PC-3 (cell line): Measurements from ENCODE around the gene IL6ST. TPM values are rescaled to one million over a fixed set of nuclear protein-coding genes. Genes with fewer than 3 reads are reported as not detected.

Experiments used
- ATAC-seq: fragments of 200-7000 bp; cut with Tn5 transposase; 2 replicates; pipeline ENCODE4 v1.9.1; 2020; ENCODE audit warnings: mild to moderate bottlenecking, moderate library complexity
- BruUV-seq: library from RNA; stranded (reverse); fragments of 400-500 nt; replicated peaks from 2 replicates; lab custom pipeline; 2021; lab: Mats Ljungman, UMichigan
- CTCF ChIA-PET: fragments of 300-600 bp; sonication (Branson Sonifier 250); formaldehyde crosslinking; loops from one replicate; lab custom pipeline; 2022; ENCODE audit warnings: antibody characterized with exemption; lab: Charles Lee
- POLR2A ChIA-PET: fragments of 300-600 bp; sonication (Branson Sonifier 250); formaldehyde crosslinking; loops from one replicate; lab custom pipeline; 2022; ENCODE audit warnings: antibody characterized with exemption; ENCODE audit not compliant: unreplicated experiment; lab: Charles Lee
- DNase-seq: peaks from one replicate; pipeline ENCODE4 v3.0.0-alpha.2; 2015
- H2AFZ ChIP-seq: fragments of 300-600 bp; sonication (generic); 2 replicates; pipeline ENCODE4 v1.6.0; 2016; ENCODE audit warnings: antibody characterized with exemption, low read length
- H3F3A ChIP-seq: fragments of 300-600 bp; sonication (generic); one replicate; pipeline ENCODE4 v1.6.0; 2017; ENCODE audit warnings: antibody characterized with exemption, low read length, control low read depth, mild to moderate bottlenecking; ENCODE audit not compliant: unreplicated experiment
- H3K27ac ChIP-seq: fragments of 300-600 bp; sonication (generic); 2 replicates; pipeline ENCODE4 v1.5.1; 2016; ENCODE audit warnings: mild to moderate bottlenecking, low read length
- H3K27me3 ChIP-seq: fragments of 300-600 bp; sonication (generic); 2 replicates; pipeline ENCODE4 v1.6.1; 2016; ENCODE audit warnings: low read length, mixed read lengths
- H3K36me3 ChIP-seq: fragments of 300-600 bp; sonication (generic); 2 replicates; pipeline ENCODE4 v1.6.1; 2016; ENCODE audit warnings: low read depth, mixed run types, low read length, mixed read lengths
- H3K4me1 ChIP-seq: fragments of 300-600 bp; sonication (generic); 2 replicates; pipeline ENCODE4 v1.5.1; 2016; ENCODE audit warnings: low read length; ENCODE audit not compliant: insufficient read depth
- H3K4me2 ChIP-seq: fragments of 300-600 bp; sonication (generic); 2 replicates; pipeline ENCODE4 v1.6.0; 2016; ENCODE audit warnings: low read length
- H3K4me3 ChIP-seq: fragments of 300-600 bp; sonication (generic); 2 replicates; pipeline ENCODE4 v1.5.1; 2016; ENCODE audit warnings: mild to moderate bottlenecking, low read length, mixed read lengths
- H3K79me2 ChIP-seq: fragments of 300-600 bp; sonication (generic); 2 replicates; pipeline ENCODE4 v1.6.1; 2017; ENCODE audit warnings: low read length, mixed read lengths
- H3K9ac ChIP-seq: fragments of 300-600 bp; sonication (generic); 2 replicates; pipeline ENCODE4 v1.6.0; 2016; ENCODE audit warnings: mild to moderate bottlenecking, low read length
- H3K9me2 ChIP-seq: fragments of 300-600 bp; sonication (generic); replicated peaks from 2 replicates; pipeline ENCODE4 v1.6.1; 2016; ENCODE audit warnings: mixed run types, low read length, mixed read lengths
- H3K9me3 ChIP-seq: fragments of 300-600 bp; sonication (generic); 2 replicates; pipeline ENCODE4 v1.6.1; 2016; ENCODE audit warnings: low read length, mixed read lengths
- H4K20me1 ChIP-seq: fragments of 300-600 bp; sonication (generic); 2 replicates; pipeline ENCODE4 v1.6.1; 2016; ENCODE audit warnings: low read length, mixed read lengths
- CTCF ChIP-seq: fragments of 300-600 bp; sonication (generic); conservative IDR thresholded peaks from 2 replicates; pipeline ENCODE4 v1.5.1; 2017; ENCODE audit warnings: antibody characterized with exemption, low read depth, mild to moderate bottlenecking, low read length
- EZH2 ChIP-seq: fragments of 300-600 bp; sonication (generic); IDR thresholded peaks from one replicate; pipeline ENCODE4 v1.6.1; 2017; ENCODE audit warnings: antibody characterized with exemption, mild to moderate bottlenecking, low read length; ENCODE audit not compliant: unreplicated experiment
- EZH2phosphoT487 ChIP-seq: fragments of 300-600 bp; sonication (generic); IDR thresholded peaks from 2 replicates; pipeline ENCODE4 v1.6.1; 2018; ENCODE audit warnings: mild to moderate bottlenecking, antibody characterized with exemption, low read length, borderline replicate concordance
- intact Hi-C: fragments of 100-400 bp; cut with micrococcal nuclease; formaldehyde crosslinking; loops from 2 replicates; pipeline ENCODE4 v1.9.0; 2023
- total RNA-seq: library from RNA; depleted of rRNA; stranded (reverse); fragments of >200 nt; gene quantifications from 2 replicates; pipeline ENCODE4 v1.2.3, GENCODE V29; 2014

IL6ST gene
- total RNA-seq, 1 experiment from 2014 or later, result 28.0 TPM

GRCh38 chr5:55902696-55903095 lies 92.1 kb downstream of the IL6ST start:
- no TSS peak for BruUV-seq
- ChIA-PET CTCF (no interaction called here), POLR2A (interaction anchor here (0.6 kb wide), 1 partner anchor 598 kb away, joined by 3 read pairs; no protein-coding TSS in a partner anchor)
- no peaks in the 10 kb centered on the region for H3F3A ChIP-seq
- no peak overlapping the region for H3K9ac ChIP-seq
- no peak for TF ChIP-seq EZH2phosphoT487
- H3K9me3 ChIP-seq, result no peaks in the 10 kb centered on the region
- ATAC-seq (no peak), DNase-seq (no peak)
- no peak overlapping the region for H2AFZ ChIP-seq
- intact Hi-C loops, result no loop called here
- no peak overlapping the region for H3K4me3 ChIP-seq
- peaks cover 4% of the 10 kb centered on the region; the same call in 1 of the 2 replicates for H3K4me1 ChIP-seq
- H3K36me3 ChIP-seq, result no peaks in the 10 kb centered on the region
- H3K9me2 ChIP-seq, result no peaks in the 10 kb centered on the region
- H3K27me3 ChIP-seq, result no peaks in the 10 kb centered on the region
- H4K20me1 ChIP-seq, result no peaks in the 10 kb centered on the region
- no peak overlapping the region for H3K27ac ChIP-seq
- H3K4me2 ChIP-seq, result no peak overlapping the region
- H3K79me2 ChIP-seq, result no peaks in the 10 kb centered on the region

- Histone ChIP-seq H2AFZ (no peak overlapping the region), H3K4me1 (peaks cover 4% of the 10 kb centered on the region; the same call in 1 of the 2 replicates), H3K4me2 (no peak overlapping the region), H3K9me2 (no peaks in the 10 kb centered on the region), H3F3A (no peaks in the 10 kb centered on the region), H3K27ac (no peak overlapping the region), H3K79me2 (no peaks in the 10 kb centered on the region), H3K27me3 (no peaks in the 10 kb centered on the region), H3K9me3 (no peaks in the 10 kb centered on the region), H3K36me3 (no peaks in the 10 kb centered on the region), H3K9ac (no peak overlapping the region), H3K4me3 (no peak overlapping the region), H4K20me1 (no peaks in the 10 kb centered on the region)
- BruUV-seq, result no TSS peak
- no peak for DNase-seq
- ATAC-seq, result no peak
- TF ChIP-seq CTCF (no peak), EZH2 (no peak), EZH2phosphoT487 (no peak)
- intact Hi-C loops, result no loop called here
- ChIA-PET POLR2A (no interaction called here), CTCF (no interaction called here)
Measured at GRCh38 chr5:55900776-55901175, 94.0 kb downstream of the IL6ST start.

GRCh38 chr5:55900068-55900467 lies 94.7 kb downstream of the IL6ST start:
- intact Hi-C loops, result no loop called here
- ATAC-seq, result no peak
- CTCF ChIA-PET, result no interaction called here

More at GRCh38 chr5:55900068-55900467, 94.7 kb downstream of the IL6ST start:
- TF ChIP-seq CTCF (no peak), EZH2phosphoT487 (no peak), EZH2 (no peak)
- POLR2A ChIA-PET, result no interaction called here
- Histone ChIP-seq H3K9ac (no peak overlapping the region), H3K36me3 (no peaks in the 10 kb centered on the region), H4K20me1 (no peaks in the 10 kb centered on the region), H3K79me2 (no peaks in the 10 kb centered on the region), H3K4me1 (peaks cover 4% of the 10 kb centered on the region; the same call in 1 of the 2 replicates), H3F3A (no peaks in the 10 kb centered on the region), H3K9me3 (no peaks in the 10 kb centered on the region), H3K27me3 (no peaks in the 10 kb centered on the region), H3K9me2 (no peaks in the 10 kb centered on the region), H3K4me2 (no peak overlapping the region), H2AFZ (no peak overlapping the region), H3K27ac (no peak overlapping the region), H3K4me3 (no peak overlapping the region)
- no TSS peak for BruUV-seq
- no peak for DNase-seq
